Fibroblast of skin of scalp (primary cell): ENCODE measurements around the gene FBXW4.

Experiments used
- DNase-seq: peaks from one replicate; pipeline ENCODE4 v3.0.0-alpha.2; 2013

FBXW4 gene

DNA sequence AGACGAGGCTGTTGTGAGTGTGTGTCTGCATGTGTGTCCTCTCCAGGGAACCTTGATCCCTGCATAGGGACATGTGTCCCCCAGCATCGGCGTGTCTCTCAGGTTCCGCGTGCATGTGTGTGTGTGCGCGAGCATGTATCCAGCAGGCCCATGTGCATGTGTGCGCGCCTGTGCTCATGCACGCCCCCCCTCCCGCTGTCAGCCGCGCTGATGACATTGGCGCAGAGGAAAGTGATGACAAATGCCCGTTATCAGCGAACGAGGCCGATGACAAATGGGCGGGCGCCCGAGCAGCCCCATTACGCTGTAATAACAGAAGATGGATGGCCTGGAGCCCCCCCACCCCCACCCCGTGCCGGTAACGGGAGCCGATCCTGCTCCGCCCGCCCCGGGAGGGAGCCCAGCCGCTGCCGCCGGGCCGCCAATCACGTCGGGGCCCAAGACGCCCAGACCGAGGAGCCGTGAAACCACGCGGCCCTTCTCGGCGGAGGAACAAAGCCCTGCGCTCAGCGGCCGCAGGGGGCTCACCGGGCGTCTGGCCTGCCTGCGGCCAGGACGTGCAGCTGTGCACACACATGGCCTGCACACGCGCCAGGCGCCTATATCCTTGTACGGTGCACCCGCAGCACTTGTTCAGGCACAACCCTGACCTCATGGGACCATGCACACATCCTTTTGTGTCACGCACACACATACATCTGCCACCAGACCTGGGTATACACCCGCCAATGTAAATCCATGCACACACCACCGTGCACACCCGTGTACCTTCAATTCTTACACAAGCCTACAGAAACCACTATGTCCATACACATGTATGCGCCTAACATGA lies 128.4 kb downstream of the FBXW4 start:
- DNase-seq, result peak; percentile 24

DNA sequence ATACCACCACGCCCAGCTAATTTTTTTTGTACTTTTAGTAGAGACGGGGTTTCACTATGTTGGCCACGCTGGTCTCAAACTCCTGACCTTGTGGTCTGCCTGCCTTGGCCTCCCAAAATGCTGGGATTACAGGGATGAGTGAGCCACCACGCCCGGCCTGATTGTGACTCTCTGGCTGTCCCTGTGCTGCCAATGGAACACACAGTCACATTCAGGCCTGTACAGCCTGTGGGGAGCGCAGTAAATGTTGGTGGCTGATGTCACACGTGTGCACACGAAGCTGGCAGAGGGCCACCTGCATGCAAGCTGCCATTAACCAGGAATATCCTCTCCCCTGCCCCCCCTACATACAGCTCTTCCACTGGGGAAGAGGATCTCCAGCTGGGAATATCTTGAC lies 129.0 kb downstream of the FBXW4 start:
- DNase-seq, result no peak

DNA sequence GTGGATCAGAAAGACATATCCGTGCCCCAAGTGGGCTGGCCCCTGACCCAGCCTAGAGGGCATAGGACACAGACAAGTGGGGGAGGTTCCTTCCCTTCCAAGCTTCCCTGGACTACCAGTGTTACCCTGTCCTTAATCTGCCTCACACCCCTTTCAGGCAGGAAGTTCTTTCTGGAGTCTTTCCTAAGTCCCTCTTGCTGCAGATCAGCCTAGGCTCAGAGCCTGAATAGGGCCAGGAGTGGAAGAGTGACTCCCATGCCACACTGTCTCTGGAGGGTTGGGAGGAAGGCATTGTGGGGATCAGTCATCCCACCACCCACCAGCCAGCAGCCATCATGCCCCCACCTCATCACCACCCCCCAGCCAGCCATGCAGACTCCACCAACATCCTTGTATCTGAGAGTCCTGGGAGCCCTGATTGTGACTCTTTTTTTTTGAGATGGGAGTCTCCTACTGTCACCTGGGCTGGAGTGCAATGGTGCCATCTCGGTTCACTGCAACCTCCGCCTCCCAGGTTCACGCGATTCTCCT lies 129.5 kb downstream of the FBXW4 start:
- no peak for DNase-seq

DNA sequence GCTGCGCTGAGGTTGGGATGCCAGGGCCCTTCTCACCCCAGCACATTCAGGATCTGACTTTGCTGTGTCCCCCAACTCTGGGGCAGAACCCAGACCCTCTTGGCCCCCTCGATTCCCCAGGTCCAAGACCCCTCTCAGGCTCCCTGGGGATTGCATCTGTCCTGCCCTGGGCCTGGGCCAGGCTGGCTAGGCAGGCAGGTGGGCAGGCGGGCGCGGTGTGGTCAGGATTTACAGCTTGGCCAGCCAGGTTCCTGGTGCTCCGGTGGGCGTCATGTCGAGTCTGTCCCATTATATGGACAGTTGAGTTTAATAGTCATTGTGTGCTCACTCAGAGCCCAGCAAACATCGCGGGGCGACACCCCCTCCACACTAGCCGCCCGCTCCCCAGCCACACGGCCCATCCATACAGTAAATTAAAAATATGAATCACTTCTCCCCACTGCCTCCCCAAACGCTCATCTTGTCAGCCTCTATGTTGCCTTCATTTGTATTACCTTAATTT lies 130.4 kb downstream of the FBXW4 start:
- no peak for DNase-seq

DNA sequence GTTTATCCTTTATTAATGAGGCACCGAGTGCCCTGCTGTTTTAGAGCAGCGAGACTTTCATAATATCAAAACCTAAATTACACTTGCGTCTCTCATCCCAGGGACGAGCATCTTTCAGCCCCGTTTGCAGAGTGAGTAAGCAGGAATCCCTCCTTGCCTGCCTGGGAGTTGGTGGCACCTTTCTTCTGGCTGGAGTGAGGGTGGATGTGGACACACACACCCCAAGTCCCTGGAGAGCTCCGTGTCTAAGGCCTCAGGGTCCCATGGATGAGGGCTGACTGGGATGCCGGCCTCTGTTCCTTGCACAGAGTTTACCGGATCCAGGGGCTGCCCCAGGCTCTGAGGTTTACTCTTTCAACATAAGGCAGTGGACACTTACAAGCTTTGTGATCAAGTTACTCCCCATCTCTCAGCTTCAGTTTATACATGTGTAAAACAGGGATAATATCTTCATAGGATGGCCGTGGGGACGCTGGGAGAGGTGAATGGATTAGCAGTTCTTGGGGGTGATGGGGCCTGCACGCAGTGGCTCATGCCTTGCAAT lies 131.4 kb downstream of the FBXW4 start:
- no peak for DNase-seq

DNA sequence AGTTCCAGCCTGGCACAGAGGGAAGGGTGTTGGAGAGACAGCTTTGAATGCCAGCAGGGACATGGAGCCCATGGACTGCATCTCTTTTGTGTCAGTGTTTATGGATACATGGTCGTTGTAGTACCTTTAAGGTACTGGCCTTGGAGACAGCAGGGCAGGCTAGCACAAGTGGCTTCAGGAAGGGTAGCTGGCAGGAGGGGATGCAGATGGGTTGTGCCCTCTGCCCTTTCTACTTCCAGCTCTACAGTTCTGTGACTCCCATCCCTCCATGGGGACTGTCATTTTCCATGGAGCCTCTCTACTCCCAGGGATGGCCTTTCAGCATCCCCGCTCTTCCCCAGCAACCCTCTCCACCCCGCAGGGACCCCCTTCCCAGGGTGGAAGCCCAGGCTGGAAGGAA lies 132.0 kb downstream of the FBXW4 start:
- DNase-seq, result no peak

DNA sequence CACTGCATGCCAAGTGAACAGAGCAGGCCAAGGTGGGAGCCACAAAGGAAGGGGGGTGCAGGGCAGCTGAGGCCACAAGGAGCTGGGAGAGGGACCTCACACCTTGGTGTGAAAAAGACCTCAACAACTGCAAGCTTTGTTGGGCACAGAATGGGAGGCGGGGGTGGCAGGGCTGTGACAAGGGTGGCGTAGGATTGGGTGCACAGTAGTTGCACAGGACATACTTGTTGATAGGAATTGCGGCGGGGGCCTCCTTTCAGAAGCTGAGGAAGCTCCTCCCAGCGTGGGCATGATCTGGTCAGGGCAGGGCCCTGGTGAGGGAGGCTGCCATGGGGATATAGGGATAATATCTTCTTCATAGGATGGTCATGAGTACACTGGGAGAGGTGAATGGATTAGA lies 132.7 kb downstream of the FBXW4 start:
- DNase-seq, result no peak

DNA sequence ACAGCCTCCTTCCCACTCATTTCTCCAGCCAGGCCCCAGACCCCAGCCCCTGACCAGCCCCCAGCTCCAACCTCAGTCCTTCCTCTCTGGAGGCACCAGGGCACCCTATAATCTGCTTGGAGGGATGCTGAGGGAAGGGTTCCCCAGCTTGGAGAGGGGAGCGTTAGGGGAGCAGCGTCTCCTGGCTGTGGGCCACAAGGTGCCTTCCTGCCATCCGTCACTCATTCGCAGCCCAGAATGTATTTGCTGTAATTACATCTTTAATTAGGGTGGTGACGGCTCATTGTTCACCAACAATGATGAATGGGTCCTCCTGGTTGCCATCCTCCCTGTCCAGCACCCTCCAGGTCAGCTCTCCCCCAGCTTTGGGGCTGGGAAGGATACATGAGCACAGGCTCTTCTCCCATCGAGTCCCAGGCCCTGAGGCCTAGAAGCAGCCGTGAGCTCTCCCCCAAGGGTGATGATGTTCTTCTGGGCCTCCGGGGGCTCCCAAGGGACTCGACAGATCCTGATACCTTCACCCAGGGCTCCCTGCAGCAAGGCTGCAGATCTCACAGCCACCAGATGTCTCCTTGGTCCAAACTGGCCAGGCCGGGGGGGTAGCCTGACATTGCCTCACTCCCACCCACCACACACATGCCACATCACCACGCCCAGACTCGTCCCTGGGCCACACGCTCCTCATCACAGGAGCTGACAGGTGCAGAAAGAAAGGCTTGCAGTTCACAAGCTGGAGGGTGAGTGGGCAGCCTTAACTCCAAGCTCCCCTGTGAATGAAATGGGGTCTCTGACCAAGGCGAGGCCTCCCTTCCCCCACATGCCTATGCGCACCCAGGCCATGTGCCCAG lies 133.7 kb downstream of the FBXW4 start:
- no peak for DNase-seq
